Liver (tissue), 9 donors: Measurements from ENCODE around the gene HK2. TPM values are rescaled to one million over a fixed set of nuclear protein-coding genes. Genes with fewer than 3 reads are reported as not detected.

ENCODE experiments used
- DNase-seq: peaks from one replicate; pipeline ENCODE4 v3.0.0-alpha.2; 2017; ENCODE audit warnings: low spot score
- H3K27ac ChIP-seq, 2 donors: one replicate each; pipeline ENCODE4 v1.7.0; 2013; ENCODE audit warnings: inconsistent platforms in 2 of 2, low read length in 2 of 2, control low read depth in 1 of 2, low read depth in 1 of 2, mild to moderate bottlenecking in 1 of 2
- H3K27me3 ChIP-seq, 4 donors: one replicate each; pipeline versions ENCODE4 v1.6.1 to v1.7.0; 2013; ENCODE audit warnings: low read length in 3 of 4, inconsistent platforms in 1 of 4, mild to moderate bottlenecking in 1 of 4, moderate library complexity in 1 of 4; ENCODE audit not compliant: control insufficient read depth in 4 of 4, insufficient read depth in 4 of 4
- H3K36me3 ChIP-seq, 4 donors: one replicate each; pipeline versions ENCODE4 v1.6.1 to v1.7.0; 2013; ENCODE audit warnings: low read length in 3 of 4, mild to moderate bottlenecking in 3 of 4, low read depth in 1 of 4, moderate library complexity in 1 of 4; ENCODE audit not compliant: control insufficient read depth in 4 of 4, insufficient read depth in 3 of 4
- H3K4me1 ChIP-seq, 4 donors: one replicate each; pipeline versions ENCODE4 v1.6.1 to v1.7.0; 2013; ENCODE audit warnings: low read length in 3 of 4, mild to moderate bottlenecking in 3 of 4, moderate library complexity in 1 of 4; ENCODE audit not compliant: control insufficient read depth in 4 of 4, insufficient read depth in 4 of 4
- H3K4me3 ChIP-seq, 3 donors: one replicate each; pipeline versions ENCODE4 v1.6.1 to v1.7.0; 2013; ENCODE audit warnings: low read length in 3 of 3, control low read depth in 1 of 3, low read depth in 1 of 3, mild to moderate bottlenecking in 1 of 3
- H3K9ac ChIP-seq, 2 donors: one replicate each; pipeline ENCODE4 v1.7.0; 2013; ENCODE audit warnings: low read length in 2 of 2, mild to moderate bottlenecking in 2 of 2, moderate library complexity in 2 of 2, control low read depth in 1 of 2, low read depth in 1 of 2
- H3K9me3 ChIP-seq, 4 donors: one replicate each; pipeline versions ENCODE4 v1.6.1 to v1.7.0; 2013; ENCODE audit warnings: low read length in 3 of 4; ENCODE audit not compliant: control insufficient read depth in 4 of 4
- CTCF ChIP-seq: fragments of 150-350 bp; IDR thresholded peaks from 2 replicates; pipeline ENCODE4 v1.5.1; 2017; ENCODE audit warnings: improper control_type of control experiment, low read depth, low read length; ENCODE audit not compliant: missing input control
- EGR1 ChIP-seq, 2 donors: IDR thresholded peaks; 2 replicates each; pipeline ENCODE4 v1.6.1; 2016 to 2018; ENCODE audit warnings: antibody characterized with exemption in 2 of 2, low read depth in 2 of 2
- FOXA1 ChIP-seq: IDR thresholded peaks from 2 replicates; pipeline ENCODE4 v1.6.1; 2016; ENCODE audit warnings: antibody characterized with exemption
- GABPA ChIP-seq, 2 donors: IDR thresholded peaks in 1 of 2; conservative IDR thresholded peaks in 1 of 2; 2 replicates each; pipeline ENCODE4 v1.6.1; 2016; ENCODE audit warnings: antibody characterized with exemption in 2 of 2, mild to moderate bottlenecking in 1 of 2, moderate library complexity in 1 of 2
- HNF4A ChIP-seq, 2 donors: conservative IDR thresholded peaks; 2 replicates each; pipeline ENCODE4 v1.6.1; 2016; ENCODE audit warnings: antibody characterized with exemption in 2 of 2, mild to moderate bottlenecking in 2 of 2
- HNF4G ChIP-seq: IDR thresholded peaks from 2 replicates; pipeline ENCODE4 v1.6.1; 2016; ENCODE audit warnings: antibody characterized with exemption
- JUND ChIP-seq, 2 donors: IDR thresholded peaks; 2 replicates each; pipeline ENCODE4 v1.6.1; 2016; ENCODE audit warnings: antibody characterized with exemption in 2 of 2
- NR2F2 ChIP-seq: IDR thresholded peaks from 2 replicates; pipeline ENCODE4 v1.6.1; 2016; ENCODE audit warnings: antibody characterized with exemption
- RAD21 ChIP-seq, 2 donors: IDR thresholded peaks; 2 replicates each; pipeline ENCODE4 v1.6.1; 2016; ENCODE audit warnings: antibody characterized with exemption in 2 of 2, mild to moderate bottlenecking in 2 of 2
- RXRA ChIP-seq, 2 donors: IDR thresholded peaks; 2 replicates each; pipeline ENCODE4 v1.6.1; 2017 to 2018; ENCODE audit warnings: antibody characterized with exemption in 2 of 2, mild to moderate bottlenecking in 1 of 2
- SP1 ChIP-seq: IDR thresholded peaks from 2 replicates; pipeline ENCODE4 v1.6.1; 2018; ENCODE audit warnings: antibody characterized with exemption, mild to moderate bottlenecking
- TAF1 ChIP-seq: conservative IDR thresholded peaks from 2 replicates; pipeline ENCODE4 v1.6.1; 2016; ENCODE audit warnings: antibody characterized with exemption, mild to moderate bottlenecking
- YY1 ChIP-seq: IDR thresholded peaks from 2 replicates; pipeline ENCODE4 v1.6.1; 2016; ENCODE audit warnings: antibody characterized with exemption, mild to moderate bottlenecking
- WGBS: extraction: QIAGEN DNeasy Blood & Tissue Kit; methylation state at CpG from one replicate; pipeline ENCODE4 v1.1.7; 2013; 5-methylcytosine and 5-hydroxymethylcytosine counted together
- polyA plus RNA-seq, 2 donors: library from polyadenylated mRNA; stranded (reverse) in 1 of 2; unstranded in 1 of 2; fragments of 200-250 nt in 1 of 2; fragments of >200 nt in 1 of 2; fragmentation: Nextera tagmentation in 1 of 2; extraction: Ambion mirVana in 1 of 2; gene quantifications; one replicate each; pipeline versions ENCODE4 v1.2.1 to v1.2.3, GENCODE V29; 2013 to 2015
- total RNA-seq, 2 donors: library from RNA; depleted of rRNA; stranded (reverse); fragments of >200 nt; gene quantifications; one replicate each; pipeline ENCODE4 v1.2.3, GENCODE V29; 2014
- TF ChIP-seq, protein P1 (sequence below): IDR thresholded peaks from 2 replicates; pipeline ENCODE4 v1.6.1; 2016; ENCODE audit warnings: antibody characterized with exemption
- TF ChIP-seq, protein P2 (sequence below): IDR thresholded peaks from 2 replicates; pipeline ENCODE4 v1.6.1; 2016; ENCODE audit warnings: antibody characterized with exemption, mild to moderate bottlenecking
- TF ChIP-seq, protein P3 (sequence below): IDR thresholded peaks from 2 replicates; pipeline ENCODE4 v1.6.1; 2016; ENCODE audit warnings: antibody characterized with exemption
- donor health status: healthy.
- donor health status: healthy.
- donor health status: healthy.
- donor health status: healthy.
- donor health status: healthy.

Gene HK2
- total and polyA plus RNA-seq, 4 donors, result 0.21 to 3.5 (median 1.0) TPM

GRCh38 chr2:74937221-74937880 is 103.4 kb downstream of the HK2 start:
- Histone ChIP-seq H3K27me3 (no peaks in the 10 kb centered on the region), H3K9me3 (no peaks in the 10 kb centered on the region), H3K9ac (no peak overlapping the region), H3K36me3 (no peaks in the 10 kb centered on the region), H3K27ac (no peak overlapping the region), H3K4me3 (no peak overlapping the region), H3K4me1 (no peaks in the 10 kb centered on the region)
- WGBS, result 75% methylated on average over 6 of the region's 6 CpGs
- no peak for DNase-seq
- no peak for TF ChIP-seq YY1
- TF ChIP-seq RXRA (IDR thresholded peaks at IDR 0.05), result no peak
- no peak for TF ChIP-seq SP1
- TF ChIP-seq, protein P1, sequence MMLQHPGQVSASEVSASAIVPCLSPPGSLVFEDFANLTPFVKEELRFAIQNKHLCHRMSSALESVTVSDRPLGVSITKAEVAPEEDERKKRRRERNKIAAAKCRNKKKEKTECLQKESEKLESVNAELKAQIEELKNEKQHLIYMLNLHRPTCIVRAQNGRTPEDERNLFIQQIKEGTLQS, result no peak
- TF ChIP-seq FOXA1, result no peak
- TF ChIP-seq, protein P2, sequence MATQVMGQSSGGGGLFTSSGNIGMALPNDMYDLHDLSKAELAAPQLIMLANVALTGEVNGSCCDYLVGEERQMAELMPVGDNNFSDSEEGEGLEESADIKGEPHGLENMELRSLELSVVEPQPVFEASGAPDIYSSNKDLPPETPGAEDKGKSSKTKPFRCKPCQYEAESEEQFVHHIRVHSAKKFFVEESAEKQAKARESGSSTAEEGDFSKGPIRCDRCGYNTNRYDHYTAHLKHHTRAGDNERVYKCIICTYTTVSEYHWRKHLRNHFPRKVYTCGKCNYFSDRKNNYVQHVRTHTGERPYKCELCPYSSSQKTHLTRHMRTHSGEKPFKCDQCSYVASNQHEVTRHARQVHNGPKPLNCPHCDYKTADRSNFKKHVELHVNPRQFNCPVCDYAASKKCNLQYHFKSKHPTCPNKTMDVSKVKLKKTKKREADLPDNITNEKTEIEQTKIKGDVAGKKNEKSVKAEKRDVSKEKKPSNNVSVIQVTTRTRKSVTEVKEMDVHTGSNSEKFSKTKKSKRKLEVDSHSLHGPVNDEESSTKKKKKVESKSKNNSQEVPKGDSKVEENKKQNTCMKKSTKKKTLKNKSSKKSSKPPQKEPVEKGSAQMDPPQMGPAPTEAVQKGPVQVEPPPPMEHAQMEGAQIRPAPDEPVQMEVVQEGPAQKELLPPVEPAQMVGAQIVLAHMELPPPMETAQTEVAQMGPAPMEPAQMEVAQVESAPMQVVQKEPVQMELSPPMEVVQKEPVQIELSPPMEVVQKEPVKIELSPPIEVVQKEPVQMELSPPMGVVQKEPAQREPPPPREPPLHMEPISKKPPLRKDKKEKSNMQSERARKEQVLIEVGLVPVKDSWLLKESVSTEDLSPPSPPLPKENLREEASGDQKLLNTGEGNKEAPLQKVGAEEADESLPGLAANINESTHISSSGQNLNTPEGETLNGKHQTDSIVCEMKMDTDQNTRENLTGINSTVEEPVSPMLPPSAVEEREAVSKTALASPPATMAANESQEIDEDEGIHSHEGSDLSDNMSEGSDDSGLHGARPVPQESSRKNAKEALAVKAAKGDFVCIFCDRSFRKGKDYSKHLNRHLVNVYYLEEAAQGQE, result no peak
- no peak for TF ChIP-seq HNF4G
- no peak for TF ChIP-seq GABPA (IDR thresholded peaks at IDR 0.05 in 1 of 2, conservative IDR thresholded peaks at IDR 0.05 in 1 of 2)
- no peak for TF ChIP-seq RAD21 (IDR thresholded peaks at IDR 0.05)
- TF ChIP-seq JUND (IDR thresholded peaks at IDR 0.05), result no peak

GRCh38 chr2:74938264-74938663 is 104.3 kb downstream of the HK2 start:
- DNase-seq, result no peak
- no peaks in the 10 kb centered on the region for H3K4me1 ChIP-seq
- no peak overlapping the region for H3K9ac ChIP-seq
- H3K9me3 ChIP-seq, result no peaks in the 10 kb centered on the region
- WGBS, result 88% methylated on average over 4 of the region's 4 CpGs
- H3K27me3 ChIP-seq, result no peaks in the 10 kb centered on the region
- H3K36me3 ChIP-seq, result no peaks in the 10 kb centered on the region
- TF ChIP-seq RAD21 (IDR thresholded peaks at IDR 0.05) (no peak), TAF1 (no peak), CTCF (no peak), HNF4A (conservative IDR thresholded peaks at IDR 0.05) (no peak), SP1 (no peak), YY1 (no peak), EGR1 (IDR thresholded peaks at IDR 0.05; ENCODE audit: low read depth in 2 of 2) (no peak), RXRA (IDR thresholded peaks at IDR 0.05) (no peak), GABPA (IDR thresholded peaks at IDR 0.05 in 1 of 2, conservative IDR thresholded peaks at IDR 0.05 in 1 of 2) (no peak), HNF4G (no peak), FOXA1 (no peak), NR2F2 (no peak)
- TF ChIP-seq, protein P3, sequence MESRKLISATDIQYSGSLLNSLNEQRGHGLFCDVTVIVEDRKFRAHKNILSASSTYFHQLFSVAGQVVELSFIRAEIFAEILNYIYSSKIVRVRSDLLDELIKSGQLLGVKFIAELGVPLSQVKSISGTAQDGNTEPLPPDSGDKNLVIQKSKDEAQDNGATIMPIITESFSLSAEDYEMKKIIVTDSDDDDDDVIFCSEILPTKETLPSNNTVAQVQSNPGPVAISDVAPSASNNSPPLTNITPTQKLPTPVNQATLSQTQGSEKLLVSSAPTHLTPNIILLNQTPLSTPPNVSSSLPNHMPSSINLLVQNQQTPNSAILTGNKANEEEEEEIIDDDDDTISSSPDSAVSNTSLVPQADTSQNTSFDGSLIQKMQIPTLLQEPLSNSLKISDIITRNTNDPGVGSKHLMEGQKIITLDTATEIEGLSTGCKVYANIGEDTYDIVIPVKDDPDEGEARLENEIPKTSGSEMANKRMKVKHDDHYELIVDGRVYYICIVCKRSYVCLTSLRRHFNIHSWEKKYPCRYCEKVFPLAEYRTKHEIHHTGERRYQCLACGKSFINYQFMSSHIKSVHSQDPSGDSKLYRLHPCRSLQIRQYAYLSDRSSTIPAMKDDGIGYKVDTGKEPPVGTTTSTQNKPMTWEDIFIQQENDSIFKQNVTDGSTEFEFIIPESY, result no peak
- TF ChIP-seq, protein P1, result no peak
- TF ChIP-seq, protein P2, result no peak
- H3K27ac ChIP-seq, result no peak overlapping the region
- H3K4me3 ChIP-seq, result no peak overlapping the region
